Panc1 (cell line): ENCODE data around the gene AKAP12.

Experiments
- POLR2AphosphoS5 ChIP-seq: IDR thresholded peaks from 2 replicates; pipeline ENCODE4 v1.6.1; 2012; ENCODE audit warnings: mild to moderate bottlenecking, low read depth, low read length, moderate library complexity
- TCF7L2 ChIP-seq: IDR thresholded peaks from 2 replicates; pipeline ENCODE4 v1.6.1; 2011; ENCODE audit warnings: mild to moderate bottlenecking, low read depth, low read length, inconsistent platforms
- TF ChIP-seq, protein P1 (sequence below): fragments of 450-650 bp; IDR thresholded peaks from 2 replicates; pipeline ENCODE4 v1.5.1; 2017; ENCODE audit warnings: mild to moderate bottlenecking

DNA sequence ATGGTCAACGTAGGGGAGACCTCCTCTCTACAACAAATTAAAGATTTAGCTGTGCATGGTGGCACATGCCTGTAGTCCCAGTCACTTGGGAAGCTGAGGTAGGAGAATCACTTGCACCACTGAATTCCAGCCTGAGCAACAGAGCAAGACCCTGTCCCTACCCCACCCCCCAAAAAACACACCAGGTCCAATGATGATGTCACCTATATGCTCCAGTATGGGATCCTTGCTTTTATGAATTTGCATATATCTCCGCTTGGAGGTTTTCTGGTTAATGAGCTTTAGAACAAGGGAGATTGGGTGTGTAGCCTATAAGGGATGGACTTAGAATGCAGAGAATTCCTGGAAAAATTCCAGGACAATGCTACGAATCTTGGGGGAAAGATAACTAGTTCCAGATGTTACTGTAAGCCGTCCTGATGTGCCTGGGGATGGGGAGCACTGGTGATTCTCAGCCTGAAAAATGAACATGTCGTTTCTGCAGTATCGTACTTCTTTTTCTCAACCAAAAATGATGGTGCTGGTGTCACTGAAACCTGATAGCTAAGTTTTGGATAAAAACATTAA, 90.4 kb downstream of the AKAP12 start:
- TF ChIP-seq, protein P1, sequence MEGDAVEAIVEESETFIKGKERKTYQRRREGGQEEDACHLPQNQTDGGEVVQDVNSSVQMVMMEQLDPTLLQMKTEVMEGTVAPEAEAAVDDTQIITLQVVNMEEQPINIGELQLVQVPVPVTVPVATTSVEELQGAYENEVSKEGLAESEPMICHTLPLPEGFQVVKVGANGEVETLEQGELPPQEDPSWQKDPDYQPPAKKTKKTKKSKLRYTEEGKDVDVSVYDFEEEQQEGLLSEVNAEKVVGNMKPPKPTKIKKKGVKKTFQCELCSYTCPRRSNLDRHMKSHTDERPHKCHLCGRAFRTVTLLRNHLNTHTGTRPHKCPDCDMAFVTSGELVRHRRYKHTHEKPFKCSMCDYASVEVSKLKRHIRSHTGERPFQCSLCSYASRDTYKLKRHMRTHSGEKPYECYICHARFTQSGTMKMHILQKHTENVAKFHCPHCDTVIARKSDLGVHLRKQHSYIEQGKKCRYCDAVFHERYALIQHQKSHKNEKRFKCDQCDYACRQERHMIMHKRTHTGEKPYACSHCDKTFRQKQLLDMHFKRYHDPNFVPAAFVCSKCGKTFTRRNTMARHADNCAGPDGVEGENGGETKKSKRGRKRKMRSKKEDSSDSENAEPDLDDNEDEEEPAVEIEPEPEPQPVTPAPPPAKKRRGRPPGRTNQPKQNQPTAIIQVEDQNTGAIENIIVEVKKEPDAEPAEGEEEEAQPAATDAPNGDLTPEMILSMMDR = no peak
- no peak for TF ChIP-seq POLR2AphosphoS5
- no peak for TF ChIP-seq TCF7L2
